H1 (cell line): ENCODE data around the gene CDCA5. TPM values are rescaled to one million over a fixed set of nuclear protein-coding genes. Genes with fewer than 3 reads are reported as not detected.

Experiments
- EZH2 ChIP-seq: fragments of 200-600 bp; sonication (generic); IDR thresholded peaks from 2 replicates; pipeline ENCODE4 v1.7.1; 2012; ENCODE audit warnings: low read depth, mild to moderate bottlenecking, moderate library complexity, low read length, inconsistent platforms; ENCODE audit not compliant: severe bottlenecking
- HDAC6 ChIP-seq: IDR thresholded peaks from one replicate; pipeline ENCODE4 v1.7.1; 2012; ENCODE audit warnings: low read depth, mild to moderate bottlenecking, inconsistent platforms, low read length, moderate library complexity
- NANOG ChIP-seq: IDR thresholded peaks from 2 replicates; pipeline ENCODE4 v1.6.1; 2011; ENCODE audit warnings: low read length, low read depth, mild to moderate bottlenecking, inconsistent platforms; ENCODE audit not compliant: insufficient read depth, poor library complexity, severe bottlenecking
- POU5F1 ChIP-seq: IDR thresholded peaks from 2 replicates; pipeline ENCODE4 v1.6.1; 2011; ENCODE audit warnings: low read depth, mild to moderate bottlenecking, low read length, moderate library complexity
- SIX5 ChIP-seq: IDR thresholded peaks from 2 replicates; pipeline ENCODE4 v1.6.1; 2011; ENCODE audit warnings: mild to moderate bottlenecking, low read depth, low read length
- SUZ12 ChIP-seq: fragments of 200-600 bp; sonication (generic); IDR thresholded peaks from 2 replicates; pipeline ENCODE4 v1.6.1; 2012; ENCODE audit warnings: mild to moderate bottlenecking, inconsistent platforms, low read length, moderate library complexity, mixed read lengths
- polyA plus RNA-seq, 7 experiments: library from polyadenylated mRNA; depleted of rRNA in 3 of 7; stranded (reverse) in 5 of 7; unstranded in 2 of 7; fragments of >200 nt in 5 of 7; fragments of 200-250 nt in 2 of 7; gene quantifications; 1 replicate in 5 of 7; 2 replicates in 1 of 7; 4 replicates in 1 of 7; pipeline versions ENCODE4 v1.2.1 to v1.2.3, GENCODE V29; 2011 to 2013; ENCODE audit warnings: missing spikeins in 2 of 7, mixed read lengths in 2 of 7
- total RNA-seq: library from RNA; stranded (reverse); fragmentation: NEBNext Ultra II Directional; extraction: Animal tissue kit (Norgen Biotek cat#: 25700); gene quantifications from 2 replicates; pipeline ENCODE4 v1.2.1, GENCODE V29; 2021
- TF ChIP-seq, protein P1 (sequence below), 3 experiments: IDR thresholded peaks; 1 replicate in 2 of 3; 2 replicates in 1 of 3; pipeline versions ENCODE4 v1.5.1 to v1.6.1; 2011; ENCODE audit warnings: low read length in 3 of 3, mild to moderate bottlenecking in 3 of 3, inconsistent platforms in 2 of 3, low read depth in 1 of 3, moderate library complexity in 1 of 3; ENCODE audit not compliant: insufficient read depth in 1 of 3; ENCODE audit errors: control extremely low read depth in 1 of 3
- TF ChIP-seq, protein P2 (sequence below): IDR thresholded peaks from 2 replicates; pipeline ENCODE4 v1.6.1; 2012; ENCODE audit warnings: low read length, inconsistent platforms

Gene CDCA5
- total and polyA plus RNA-seq, 2 of the 8 experiments (the other 6 are each of a cell fraction or from before 2014, with no cell fraction given): 39.2 to 87.0 TPM

DNA sequence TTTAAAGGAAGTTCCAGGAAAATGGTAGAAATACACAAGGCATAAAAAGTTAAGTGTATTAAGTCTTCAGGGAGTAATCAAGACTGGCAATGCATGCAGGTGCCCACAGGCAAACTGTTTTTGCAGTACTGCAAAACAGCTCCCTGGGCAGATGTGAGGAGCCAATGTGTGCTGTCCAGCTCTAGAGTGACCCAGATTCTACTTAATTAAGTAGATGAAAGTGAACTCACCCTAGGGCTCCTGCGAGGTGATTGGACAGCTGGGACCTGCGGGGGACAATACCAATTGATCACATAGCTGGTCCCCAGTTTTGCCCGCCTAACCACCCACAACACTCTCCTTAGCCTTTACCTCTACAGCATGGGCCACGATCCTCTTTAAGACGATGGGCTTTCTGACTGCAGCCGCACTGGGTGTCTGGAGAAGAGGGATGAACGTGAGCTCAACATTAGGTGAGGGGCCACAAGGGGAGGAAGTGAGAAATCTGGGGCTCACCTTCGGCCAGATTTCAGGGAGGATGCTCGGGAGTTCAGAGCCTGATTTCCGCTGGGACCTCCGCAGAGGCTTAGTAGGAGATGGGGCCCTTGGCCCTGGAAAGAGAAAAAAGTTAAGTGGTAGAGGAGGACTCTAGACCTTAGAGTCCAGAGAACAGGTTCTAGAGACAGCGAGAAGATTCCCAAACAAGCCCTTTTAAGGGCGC is 556 bp downstream of the CDCA5 start (continued):
- TF ChIP-seq, protein P1, sequence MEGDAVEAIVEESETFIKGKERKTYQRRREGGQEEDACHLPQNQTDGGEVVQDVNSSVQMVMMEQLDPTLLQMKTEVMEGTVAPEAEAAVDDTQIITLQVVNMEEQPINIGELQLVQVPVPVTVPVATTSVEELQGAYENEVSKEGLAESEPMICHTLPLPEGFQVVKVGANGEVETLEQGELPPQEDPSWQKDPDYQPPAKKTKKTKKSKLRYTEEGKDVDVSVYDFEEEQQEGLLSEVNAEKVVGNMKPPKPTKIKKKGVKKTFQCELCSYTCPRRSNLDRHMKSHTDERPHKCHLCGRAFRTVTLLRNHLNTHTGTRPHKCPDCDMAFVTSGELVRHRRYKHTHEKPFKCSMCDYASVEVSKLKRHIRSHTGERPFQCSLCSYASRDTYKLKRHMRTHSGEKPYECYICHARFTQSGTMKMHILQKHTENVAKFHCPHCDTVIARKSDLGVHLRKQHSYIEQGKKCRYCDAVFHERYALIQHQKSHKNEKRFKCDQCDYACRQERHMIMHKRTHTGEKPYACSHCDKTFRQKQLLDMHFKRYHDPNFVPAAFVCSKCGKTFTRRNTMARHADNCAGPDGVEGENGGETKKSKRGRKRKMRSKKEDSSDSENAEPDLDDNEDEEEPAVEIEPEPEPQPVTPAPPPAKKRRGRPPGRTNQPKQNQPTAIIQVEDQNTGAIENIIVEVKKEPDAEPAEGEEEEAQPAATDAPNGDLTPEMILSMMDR (IDR thresholded peaks at IDR 0.05; ENCODE audit: control extremely low read depth in 1 of 3, insufficient read depth in 1 of 3, low read depth in 1 of 3, low read length in 3 of 3): no peak
- no peak for TF ChIP-seq SUZ12
- TF ChIP-seq POU5F1: no peak
- TF ChIP-seq SIX5: no peak
- no peak for TF ChIP-seq EZH2
- TF ChIP-seq, protein P2, sequence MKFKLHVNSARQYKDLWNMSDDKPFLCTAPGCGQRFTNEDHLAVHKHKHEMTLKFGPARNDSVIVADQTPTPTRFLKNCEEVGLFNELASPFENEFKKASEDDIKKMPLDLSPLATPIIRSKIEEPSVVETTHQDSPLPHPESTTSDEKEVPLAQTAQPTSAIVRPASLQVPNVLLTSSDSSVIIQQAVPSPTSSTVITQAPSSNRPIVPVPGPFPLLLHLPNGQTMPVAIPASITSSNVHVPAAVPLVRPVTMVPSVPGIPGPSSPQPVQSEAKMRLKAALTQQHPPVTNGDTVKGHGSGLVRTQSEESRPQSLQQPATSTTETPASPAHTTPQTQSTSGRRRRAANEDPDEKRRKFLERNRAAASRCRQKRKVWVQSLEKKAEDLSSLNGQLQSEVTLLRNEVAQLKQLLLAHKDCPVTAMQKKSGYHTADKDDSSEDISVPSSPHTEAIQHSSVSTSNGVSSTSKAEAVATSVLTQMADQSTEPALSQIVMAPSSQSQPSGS: no peak
- TF ChIP-seq NANOG: no peak
- no peak for TF ChIP-seq HDAC6
